GM19328 (cell line): ENCODE data around the gene ERCC1.

Source experiments
- ATAC-seq: cut with Tn5 transposase; IDR thresholded peaks from one replicate; pipeline ENCODE4 v1.9.1; 2021; ENCODE audit warnings: mild to moderate bottlenecking, moderate library complexity; ENCODE audit not compliant: unreplicated experiment

The ERCC1 gene

DNA sequence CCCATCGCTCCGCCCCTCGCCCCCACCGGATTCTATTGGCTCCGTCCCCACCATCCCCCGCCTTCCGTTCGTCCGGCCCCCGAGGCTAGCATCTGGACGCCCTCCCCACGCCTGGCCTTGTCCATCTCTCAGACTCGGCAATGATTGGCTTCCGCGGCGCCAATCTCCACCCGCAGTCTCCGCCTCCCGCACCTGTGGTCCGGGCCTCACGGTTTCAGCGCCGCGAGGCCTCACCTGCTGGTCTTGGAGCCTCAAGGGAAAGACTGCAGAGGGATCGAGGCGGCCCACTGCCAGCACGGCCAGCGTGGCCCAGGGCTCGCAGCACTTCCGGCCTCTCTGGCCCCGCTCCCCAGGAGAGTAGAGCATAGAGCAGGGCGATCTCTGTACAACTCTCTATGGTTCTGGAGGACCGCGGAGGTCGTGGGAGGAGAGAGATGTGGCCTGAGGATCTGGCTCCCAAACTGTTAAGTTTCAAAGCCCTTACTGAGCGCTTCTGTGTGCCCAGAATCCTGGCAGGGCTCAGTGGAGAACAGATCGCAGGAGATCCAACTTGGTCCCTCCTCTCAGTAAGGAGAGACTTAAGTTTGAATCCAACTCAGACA is at the start of gene ERCC1:
Gene ERCC1 (minus strand): TSS at position 329 of the 602 bp plus-strand sequence. CDS start 543 bp downstream, outside the sequence.
- peak; percentile 54 for ATAC-seq

DNA sequence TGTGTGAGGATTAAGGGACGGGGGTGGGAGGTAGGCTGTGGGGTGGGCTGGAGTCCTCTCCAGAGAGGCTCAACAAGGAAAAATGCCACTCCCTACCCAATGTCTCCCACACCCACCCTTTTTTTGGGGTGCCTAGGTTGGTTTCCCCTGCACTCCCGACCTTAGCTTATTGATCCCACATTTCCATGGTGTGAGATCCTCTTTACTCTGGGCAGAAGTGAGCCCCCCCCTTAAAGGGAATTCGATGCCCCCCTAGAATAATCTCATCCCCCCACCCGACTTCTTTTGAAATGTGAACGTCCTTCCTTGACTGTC is 49.6 kb upstream of the ERCC1 start:
- ATAC-seq: no peak

DNA sequence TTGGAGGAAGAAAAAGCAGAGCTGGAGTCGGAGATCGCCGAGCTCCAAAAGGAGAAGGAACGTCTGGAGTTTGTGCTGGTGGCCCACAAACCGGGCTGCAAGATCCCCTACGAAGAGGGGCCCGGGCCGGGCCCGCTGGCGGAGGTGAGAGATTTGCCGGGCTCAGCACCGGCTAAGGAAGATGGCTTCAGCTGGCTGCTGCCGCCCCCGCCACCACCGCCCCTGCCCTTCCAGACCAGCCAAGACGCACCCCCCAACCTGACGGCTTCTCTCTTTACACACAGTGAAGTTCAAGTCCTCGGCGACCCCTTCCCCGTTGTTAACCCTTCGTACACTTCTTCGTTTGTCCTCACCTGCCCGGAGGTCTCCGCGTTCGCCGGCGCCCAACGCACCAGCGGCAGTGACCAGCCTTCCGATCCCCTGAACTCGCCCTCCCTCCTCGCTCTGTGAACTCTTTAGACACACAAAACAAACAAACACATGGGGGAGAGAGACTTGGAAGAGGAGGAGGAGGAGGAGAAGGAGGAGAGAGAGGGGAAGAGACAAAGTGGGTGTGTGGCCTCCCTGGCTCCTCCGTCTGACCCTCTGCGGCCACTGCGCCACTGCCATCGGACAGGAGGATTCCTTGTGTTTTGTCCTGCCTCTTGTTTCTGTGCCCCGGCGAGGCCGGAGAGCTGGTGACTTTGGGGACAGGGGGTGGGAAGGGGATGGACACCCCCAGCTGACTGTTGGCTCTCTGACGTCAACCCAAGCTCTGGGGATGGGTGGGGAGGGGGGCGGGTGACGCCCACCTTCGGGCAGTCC is 49.0 kb upstream of the ERCC1 start:
- no peak for ATAC-seq

DNA sequence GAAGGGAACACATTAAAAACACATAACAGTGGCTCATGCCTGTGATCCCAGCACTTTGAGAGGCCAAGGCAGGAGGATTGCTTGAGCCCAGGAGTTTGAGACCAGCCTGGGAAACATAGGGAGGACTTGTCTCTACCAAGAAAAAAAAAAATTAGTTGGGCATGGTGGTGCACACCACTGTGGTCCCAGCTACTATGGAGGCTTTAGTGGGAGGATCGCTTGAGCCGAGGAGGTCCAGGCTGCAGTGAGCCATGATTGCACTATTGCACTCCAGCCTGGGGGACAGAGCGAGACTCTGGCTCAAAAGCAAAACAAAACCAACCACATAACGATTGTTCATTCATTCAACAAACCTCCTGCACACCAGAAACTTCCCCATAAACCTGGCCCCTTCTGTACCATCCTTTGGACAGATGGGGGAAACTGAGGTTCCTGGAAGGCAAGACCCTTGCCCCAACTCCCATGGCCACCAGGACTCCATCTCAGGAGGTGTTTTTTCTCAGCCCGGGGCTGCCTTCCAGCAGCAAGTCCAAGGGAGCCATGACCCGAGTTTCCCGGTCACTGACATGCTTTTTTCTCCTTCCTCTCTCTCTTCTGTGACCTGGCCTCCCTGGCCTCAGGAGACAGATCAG is 48.3 kb upstream of the ERCC1 start:
- ATAC-seq: no peak

DNA sequence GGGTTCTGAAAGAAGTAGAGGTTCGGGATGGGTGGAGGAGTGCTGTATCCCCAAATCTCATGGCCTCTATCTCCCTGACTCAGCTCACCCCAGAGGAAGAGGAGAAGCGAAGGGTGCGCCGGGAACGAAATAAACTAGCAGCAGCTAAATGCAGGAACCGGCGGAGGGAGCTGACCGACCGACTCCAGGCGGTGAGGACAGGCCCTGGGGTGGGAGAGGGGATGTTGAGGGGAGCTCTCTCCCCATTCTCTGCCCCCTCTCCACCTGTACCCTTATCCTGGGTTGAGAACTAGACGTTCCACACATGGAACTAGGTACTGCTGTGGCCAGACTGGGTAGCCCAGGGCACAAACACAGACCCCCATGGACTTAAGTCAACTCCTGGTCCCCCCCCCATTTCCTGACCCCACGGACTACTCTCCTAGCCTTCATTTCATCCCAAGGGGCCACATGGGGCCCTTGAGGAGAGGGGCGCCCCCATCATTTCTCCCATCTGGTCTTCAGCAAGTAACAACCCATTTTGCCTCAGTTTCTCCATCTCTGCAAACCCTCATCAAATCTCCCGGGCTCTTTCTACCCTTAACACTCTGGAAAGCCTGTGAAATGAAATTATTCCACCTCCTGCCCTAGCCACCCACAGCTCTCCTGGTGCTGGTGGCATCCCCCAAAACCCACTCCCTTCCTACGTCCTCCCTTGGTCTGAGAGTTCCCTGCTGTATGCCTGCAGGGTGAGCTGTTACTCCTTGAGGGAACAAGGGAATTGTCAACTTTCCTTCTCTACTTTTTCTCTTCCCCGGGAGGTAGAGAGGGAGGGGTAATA is 47.6 kb upstream of the ERCC1 start:
- no peak for ATAC-seq

DNA sequence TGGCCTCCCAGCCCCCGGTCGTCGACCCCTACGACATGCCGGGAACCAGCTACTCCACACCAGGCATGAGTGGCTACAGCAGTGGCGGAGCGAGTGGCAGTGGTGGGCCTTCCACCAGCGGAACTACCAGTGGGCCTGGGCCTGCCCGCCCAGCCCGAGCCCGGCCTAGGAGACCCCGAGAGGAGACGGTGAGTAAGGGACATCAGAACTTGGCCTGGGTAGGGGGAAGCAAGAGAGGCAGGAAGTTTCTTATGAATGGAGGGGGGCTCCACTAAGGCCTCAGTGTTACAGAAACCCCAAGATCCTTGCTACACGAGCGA is 47.0 kb upstream of the ERCC1 start:
- no peak for ATAC-seq

DNA sequence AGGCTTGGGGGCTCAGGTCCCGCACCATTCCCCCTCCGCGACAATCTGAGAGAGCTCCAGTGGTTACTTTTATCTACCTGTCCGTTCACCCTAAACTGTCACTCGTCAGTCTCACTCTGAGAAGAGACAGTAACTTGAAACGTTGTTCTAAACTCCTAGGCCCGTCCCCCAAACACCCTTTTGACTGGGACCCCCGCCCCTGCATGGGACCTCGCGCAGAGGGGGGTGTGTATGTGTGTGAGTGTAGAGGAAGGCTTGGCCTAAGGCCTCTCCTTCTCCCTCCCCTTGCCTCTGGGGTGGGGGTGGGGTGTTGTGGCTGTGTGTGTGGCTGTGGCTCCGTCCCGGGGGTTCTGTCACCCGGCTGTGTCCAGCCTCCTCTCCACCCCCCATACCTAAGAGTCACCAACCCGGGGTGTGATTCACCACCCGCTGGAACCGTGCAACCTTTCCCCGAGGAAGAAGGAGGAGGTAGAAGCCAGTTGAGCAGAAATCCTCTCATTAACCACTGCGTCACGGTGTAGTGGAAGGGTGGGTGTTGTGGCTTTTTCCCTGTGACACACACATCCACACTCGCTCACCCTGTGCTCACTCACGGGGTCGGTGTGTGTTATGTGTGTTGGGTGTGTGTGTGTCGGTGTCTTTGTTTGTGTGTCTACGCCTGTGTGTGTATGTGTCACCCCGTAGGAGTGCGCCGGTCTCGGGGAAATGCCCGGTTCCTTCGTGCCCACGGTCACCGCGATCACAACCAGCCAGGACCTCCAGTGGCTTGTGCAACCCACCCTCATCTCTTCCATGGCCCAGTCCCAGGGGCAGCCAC is 46.4 kb upstream of the ERCC1 start:
- no peak for ATAC-seq

DNA sequence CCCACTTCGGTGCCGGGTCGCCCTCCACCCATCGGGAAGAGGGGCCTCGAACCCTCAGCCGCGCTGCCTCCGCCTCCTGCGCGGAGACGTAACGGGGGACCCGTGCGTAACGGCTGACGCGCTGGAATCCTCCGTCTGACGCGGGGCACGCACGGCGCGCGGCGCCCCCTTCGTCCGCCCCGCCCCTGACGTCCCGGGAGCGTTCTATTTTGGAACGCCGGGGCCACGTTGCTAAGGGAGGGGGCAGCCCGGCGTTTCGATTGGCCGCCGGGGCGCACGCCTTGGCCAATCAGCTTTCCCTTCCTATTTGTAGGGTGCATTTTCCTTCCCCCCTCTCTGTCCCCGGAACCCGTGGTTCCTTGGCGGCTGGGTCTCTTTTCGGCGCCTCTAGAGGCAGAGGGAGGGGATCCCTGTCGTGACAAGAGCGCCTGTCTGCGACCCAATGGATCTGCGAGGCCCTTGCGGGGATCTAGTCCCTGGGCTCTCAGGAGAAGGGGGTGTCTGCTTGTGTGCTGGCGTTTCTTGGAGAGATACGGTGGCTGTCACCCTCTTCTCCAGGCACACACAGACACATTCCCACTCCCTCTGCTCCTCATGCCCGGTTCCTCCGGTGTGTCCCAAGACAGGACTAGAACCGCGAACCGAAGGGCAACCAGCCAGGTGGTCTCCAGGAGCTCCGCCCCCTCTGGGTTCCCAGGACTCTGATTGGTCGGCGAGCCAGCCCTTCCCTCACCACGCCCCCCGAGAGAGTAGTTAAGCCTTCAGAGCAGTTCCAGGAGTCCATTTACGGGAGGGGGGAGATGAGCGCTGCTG is 45.6 kb upstream of the ERCC1 start:
- peak; percentile 66 for ATAC-seq

DNA sequence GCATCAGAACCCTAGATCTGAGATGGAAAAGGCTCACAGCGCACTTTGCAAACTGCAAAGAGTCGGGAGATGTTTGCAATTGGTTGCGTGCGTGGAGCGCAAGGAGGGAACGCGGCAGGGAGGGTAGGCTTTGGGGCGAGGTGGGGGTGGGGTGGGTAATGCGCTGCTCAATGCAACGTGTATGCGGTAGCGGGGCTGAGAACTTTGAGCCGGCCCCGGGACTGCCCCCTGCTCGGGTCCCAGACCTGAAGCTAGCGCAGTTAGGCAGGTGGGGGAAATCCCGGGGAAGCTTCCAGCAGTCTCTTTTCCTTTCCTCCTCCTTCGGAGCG is 45.0 kb upstream of the ERCC1 start:
- peak; percentile 11 for ATAC-seq

DNA sequence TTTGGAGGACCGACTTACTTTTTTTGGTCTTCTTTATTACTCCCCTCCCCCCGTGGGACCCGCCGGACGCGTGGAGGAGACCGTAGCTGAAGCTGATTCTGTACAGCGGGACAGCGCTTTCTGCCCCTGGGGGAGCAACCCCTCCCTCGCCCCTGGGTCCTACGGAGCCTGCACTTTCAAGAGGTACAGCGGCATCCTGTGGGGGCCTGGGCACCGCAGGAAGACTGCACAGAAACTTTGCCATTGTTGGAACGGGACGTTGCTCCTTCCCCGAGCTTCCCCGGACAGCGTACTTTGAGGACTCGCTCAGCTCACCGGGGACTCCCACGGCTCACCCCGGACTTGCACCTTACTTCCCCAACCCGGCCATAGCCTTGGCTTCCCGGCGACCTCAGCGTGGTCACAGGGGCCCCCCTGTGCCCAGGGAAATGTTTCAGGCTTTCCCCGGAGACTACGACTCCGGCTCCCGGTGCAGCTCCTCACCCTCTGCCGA is 44.5 kb upstream of the ERCC1 start:
- ATAC-seq: no peak

DNA sequence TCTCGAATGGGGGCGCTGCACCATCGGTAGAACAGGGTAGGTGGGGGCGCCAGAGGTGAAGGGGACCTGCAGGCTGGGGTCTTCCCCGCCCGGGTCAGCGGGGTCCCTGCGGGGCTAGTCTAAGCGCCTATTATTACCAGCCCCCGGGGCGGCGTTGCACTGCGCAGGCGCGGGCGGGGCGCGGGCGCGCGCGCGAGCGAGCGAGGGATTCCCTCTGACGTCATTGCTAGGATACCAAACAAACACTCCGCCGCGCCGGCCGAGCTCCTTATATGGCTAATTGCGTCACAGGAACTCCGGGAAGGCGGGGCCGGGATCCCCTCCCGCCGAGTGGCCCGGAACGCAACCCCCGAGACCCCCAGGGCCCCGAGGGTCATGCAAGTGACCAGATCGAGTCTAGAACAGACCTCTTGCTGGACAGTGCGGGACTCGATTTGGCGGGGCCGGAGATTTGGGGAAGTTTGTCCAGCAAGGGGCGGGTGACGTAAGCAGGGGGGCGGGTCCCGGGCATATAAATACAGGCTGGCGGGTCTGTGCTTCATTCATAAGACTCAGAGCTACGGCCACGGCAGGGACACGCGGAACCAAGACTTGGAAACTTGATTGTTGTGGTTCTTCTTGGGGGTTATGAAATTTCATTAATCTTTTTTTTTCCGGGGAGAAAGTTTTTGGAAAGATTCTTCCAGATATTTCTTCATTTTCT is 43.9 kb upstream of the ERCC1 start, which contains the start of gene FOSB:
Gene FOSB (plus strand): TSS at position 541 of the 703 bp plus-strand sequence. CDS start 591 bp downstream, outside the sequence.
- no peak for ATAC-seq

DNA sequence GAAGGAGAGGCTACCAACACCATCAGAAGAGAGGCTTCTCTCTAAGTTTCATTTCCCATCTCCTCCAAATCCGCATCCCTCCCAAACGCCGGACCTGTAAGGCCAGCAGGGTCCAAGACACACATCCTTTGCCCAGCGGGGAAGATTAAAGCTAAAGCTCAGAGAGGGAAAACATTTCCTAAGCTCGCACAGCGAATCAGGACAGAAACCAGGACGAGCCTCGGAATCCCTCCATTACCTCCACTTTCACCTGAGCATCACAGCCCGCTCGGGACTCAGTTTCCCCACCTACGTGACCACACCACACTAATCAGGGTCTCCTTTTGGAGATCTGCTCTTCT is 43.4 kb upstream of the ERCC1 start:
- no peak for ATAC-seq

DNA sequence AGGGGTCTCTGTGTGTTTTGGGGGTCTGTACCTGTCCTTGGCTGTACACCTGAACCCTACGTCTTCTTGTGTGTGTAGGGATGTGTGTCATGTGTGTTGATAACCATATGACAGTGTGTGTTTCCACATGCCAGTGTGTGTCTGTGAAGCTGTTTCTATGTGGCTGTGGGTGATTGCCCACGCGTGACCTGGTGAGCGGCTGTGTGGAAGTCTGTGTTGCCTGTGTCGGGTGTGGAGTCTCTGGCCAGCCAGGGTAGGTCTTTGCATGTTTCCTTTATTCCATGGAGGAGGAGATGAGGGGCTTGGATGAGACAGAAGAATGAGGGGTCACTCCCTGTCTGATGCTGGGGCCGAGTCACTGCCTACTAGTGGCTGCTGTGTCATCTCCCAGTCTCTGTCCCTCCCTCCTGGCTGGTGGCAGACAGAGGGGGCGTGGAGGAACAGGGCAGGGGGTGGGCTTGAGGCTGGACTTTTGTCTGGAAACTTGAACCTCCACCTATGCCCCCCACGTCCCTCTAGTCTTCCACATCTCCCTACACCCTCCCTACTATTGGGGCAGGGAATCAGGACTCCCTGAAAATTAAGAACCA is 41.2 kb upstream of the ERCC1 start:
- no peak for ATAC-seq

DNA sequence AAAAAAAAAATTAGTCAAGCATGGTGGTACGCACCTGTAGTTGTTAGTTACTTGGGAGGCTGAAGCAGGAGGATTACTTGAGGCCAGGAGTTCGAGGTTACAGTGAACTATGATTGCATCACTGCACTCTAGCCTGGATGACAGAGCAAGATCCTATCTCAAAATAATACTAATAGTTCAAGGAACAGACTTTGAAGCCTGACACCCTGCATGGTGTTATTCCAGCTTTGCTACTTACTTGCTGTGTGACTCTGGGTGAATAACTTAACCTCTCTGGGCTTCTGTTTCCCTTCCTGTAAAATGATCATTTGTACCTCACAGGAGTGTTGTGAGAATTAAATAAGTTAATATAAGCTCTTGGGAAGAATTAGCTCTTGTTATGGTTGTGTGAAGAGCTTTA is 40.6 kb upstream of the ERCC1 start:
- ATAC-seq: no peak

DNA sequence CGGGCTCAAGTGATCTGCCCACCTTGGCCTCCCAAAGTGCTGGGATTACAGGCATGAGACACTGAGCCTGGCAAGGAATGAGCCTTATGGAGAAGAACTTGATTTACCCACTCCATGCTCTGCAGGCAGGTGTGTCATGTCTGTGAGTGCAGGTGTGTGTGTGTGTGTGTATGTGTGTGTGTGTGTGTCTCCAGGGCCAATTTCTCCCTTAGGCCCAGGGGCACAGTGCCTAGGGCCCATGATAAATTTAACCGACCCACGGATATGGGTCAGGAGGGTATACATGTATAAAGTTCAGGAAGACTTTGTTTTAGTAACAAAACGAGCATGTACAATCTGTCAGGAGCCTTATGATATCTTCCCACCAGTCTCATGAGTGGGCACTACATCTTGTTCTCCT is 39.5 kb upstream of the ERCC1 start:
- ATAC-seq: no peak

DNA sequence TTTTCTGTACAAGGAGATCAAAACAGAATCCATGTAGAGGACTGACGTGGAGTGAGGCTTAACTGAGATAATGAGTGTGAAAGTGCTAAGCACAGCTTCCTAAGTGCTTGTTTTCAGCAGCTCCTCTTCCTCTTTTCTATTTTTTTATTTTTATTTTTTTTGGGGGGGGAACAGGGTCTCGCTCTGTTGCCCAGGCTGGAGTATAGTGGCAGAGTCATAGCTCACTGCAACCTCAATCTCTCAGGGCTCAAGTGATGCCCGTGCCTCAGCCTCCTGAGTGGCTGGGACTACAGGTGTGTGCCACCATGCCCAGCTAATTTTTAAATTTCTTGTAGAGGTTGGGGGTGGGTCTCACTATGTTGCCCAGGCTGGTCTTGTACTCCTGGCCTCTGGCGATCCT is 38.5 kb upstream of the ERCC1 start:
- no peak for ATAC-seq

DNA sequence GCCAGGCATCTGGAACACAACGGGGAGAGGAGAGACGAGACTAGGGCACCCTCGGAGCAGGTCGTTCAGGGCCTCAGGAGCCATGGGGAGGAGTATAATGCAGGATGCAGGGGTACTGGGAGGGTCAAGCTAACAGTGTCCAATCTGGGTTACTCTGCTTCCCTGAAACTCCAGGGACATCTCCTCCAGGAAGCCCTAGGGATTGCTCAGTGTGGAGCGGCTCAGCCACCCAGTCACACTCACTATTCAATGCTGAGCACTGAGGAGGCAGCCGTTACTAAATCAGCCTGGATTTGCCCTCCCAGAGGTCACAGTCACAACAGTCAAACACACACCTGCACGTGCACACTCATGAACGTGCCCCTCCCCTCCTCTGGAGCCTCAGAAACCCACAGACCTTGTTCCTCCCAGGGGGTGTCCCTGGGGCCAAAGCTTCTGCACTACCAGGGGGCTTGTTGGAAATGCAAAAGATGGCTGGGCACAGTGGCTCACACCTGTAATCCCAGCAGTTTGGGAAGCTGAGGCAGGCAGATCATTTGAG is 37.2 kb upstream of the ERCC1 start:
- no peak for ATAC-seq

DNA sequence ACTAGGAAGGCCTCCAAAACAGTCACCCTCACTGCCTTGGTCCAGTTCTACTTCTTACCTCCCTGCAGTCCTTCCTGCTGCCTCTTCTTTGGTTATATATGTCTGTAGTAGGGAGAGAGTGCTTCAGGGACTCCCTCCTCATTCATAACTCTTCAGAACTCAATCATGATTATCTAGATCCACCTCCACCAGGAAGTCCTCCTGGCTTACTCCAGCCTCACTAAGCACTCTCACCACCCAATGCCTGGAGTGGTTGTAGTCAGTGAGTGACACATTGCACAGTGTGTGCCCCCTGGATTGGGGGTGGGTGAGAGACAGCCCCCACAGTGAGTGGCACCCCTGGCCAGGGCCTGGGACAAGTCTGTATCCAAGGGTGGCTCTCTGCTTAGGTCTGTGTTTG is 34.1 kb upstream of the ERCC1 start:
- ATAC-seq: no peak

DNA sequence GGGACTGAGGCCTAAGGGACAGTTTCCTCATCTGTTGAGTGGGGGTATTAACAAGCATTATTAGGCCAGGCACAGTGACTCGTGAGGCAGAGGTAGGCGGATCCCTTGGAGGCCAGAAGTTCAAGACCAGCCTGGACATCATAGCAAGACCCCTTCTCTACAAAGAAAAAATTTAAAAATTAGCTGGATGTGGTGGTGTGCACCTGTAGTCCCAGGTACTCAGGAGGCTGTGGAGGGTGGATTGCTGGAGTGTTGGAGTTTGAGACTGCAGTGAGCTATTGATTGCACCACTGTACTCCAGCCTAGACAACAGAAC is 32.7 kb upstream of the ERCC1 start:
- ATAC-seq: no peak
